ENCODE results near the gene ZNF526.

DNA sequence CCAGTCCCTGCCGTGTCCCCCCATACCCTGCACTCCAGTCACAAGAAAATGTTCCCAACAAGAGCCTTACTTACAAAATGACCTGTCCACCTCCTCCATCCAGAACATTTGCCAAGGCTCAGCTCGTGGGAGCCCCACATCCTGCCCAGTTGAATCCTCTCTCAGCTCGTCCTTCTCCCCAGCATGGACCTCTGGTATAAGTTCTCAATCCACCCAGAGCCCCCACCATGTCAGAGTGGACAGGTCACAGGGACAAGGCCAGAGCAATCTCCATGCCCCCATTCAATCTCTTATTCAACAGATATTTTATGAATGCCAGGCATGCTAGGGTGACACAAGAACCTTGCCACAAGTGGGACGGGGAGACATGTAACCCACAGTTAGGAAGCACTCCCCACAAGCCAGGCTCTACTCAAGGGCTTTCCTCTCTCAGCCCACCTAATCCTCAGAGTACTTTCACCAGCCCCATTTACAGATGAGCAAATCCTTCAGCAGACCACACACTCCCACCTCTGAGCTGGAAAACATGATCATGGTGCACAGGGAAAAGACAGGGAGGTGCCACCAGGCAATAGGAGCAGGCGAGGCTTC, 17.7 kb upstream of the ZNF526 start:
- TF ChIP-seq EZH2 (IDR thresholded peaks at IDR 0.05; ENCODE audit: borderline replicate concordance) (no peak), EZH2phosphoT487 (IDR thresholded peaks at IDR 0.05; ENCODE audit: low read depth, severe bottlenecking, unreplicated experiment) (no peak)
- TF ChIP-seq, protein P1, sequence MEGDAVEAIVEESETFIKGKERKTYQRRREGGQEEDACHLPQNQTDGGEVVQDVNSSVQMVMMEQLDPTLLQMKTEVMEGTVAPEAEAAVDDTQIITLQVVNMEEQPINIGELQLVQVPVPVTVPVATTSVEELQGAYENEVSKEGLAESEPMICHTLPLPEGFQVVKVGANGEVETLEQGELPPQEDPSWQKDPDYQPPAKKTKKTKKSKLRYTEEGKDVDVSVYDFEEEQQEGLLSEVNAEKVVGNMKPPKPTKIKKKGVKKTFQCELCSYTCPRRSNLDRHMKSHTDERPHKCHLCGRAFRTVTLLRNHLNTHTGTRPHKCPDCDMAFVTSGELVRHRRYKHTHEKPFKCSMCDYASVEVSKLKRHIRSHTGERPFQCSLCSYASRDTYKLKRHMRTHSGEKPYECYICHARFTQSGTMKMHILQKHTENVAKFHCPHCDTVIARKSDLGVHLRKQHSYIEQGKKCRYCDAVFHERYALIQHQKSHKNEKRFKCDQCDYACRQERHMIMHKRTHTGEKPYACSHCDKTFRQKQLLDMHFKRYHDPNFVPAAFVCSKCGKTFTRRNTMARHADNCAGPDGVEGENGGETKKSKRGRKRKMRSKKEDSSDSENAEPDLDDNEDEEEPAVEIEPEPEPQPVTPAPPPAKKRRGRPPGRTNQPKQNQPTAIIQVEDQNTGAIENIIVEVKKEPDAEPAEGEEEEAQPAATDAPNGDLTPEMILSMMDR (IDR thresholded peaks at IDR 0.05; ENCODE audit: poor library complexity) = no peak

Data from hepatocyte (in vitro differentiated cells).